Peyer's patch (tissue), 4 donors: ENCODE measurements around the gene SMC1B. TPM values are rescaled to one million over a fixed set of nuclear protein-coding genes. Genes with fewer than 3 reads are reported as not detected.
"Not testable (repeated sequence)": the region's sequence is repeated elsewhere in the genome, so short reads cannot be mapped to it uniquely, and the experiment has no call there.

Experiments used
- DNase-seq, 3 donors: peaks; one replicate each; pipeline ENCODE4 v3.0.0-alpha.2; 2017 to 2019
- H3K27ac ChIP-seq, 4 donors: fragments of 200-600 bp; sonication (generic); one replicate each; pipeline ENCODE4 v1.5.1; 2016 to 2019
- H3K27me3 ChIP-seq, 2 donors: fragments of 200-600 bp; sonication (generic); one replicate each; pipeline ENCODE4 v1.5.1; 2019
- H3K36me3 ChIP-seq, 3 donors: fragments of 200-600 bp; sonication (generic); one replicate each; pipeline ENCODE4 v1.5.1; 2016 to 2019
- H3K4me1 ChIP-seq, 4 donors: fragments of 200-600 bp; sonication (generic); one replicate each; pipeline ENCODE4 v1.5.1; 2016 to 2019
- H3K4me3 ChIP-seq, 4 donors: fragments of 200-600 bp; sonication (generic); 1 replicate in 3 of 4; 2 replicates in 1 of 4; pipeline ENCODE4 v1.5.1; 2016 to 2019; ENCODE audit warnings: mild to moderate bottlenecking in 1 of 4
- H3K9me3 ChIP-seq, 4 donors: fragments of 200-600 bp; sonication (generic); one replicate each; pipeline ENCODE4 v1.5.1; 2016 to 2019; ENCODE audit warnings: mild to moderate bottlenecking in 1 of 4
- CTCF ChIP-seq, 6 experiments: fragments of 450-650 bp in 4 of 6; fragments of 200-600 bp in 2 of 6; sonication (generic) in 1 of 6; IDR thresholded peaks; one replicate each; pipeline ENCODE4 v1.5.1; 2017 to 2019; ENCODE audit warnings: antibody characterized with exemption in 6 of 6, mild to moderate bottlenecking in 3 of 6, moderate library complexity in 1 of 6
- POLR2A ChIP-seq, 2 donors: fragments of 450-650 bp; IDR thresholded peaks; one replicate each; pipeline ENCODE4 v1.5.1; 2017; ENCODE audit warnings: antibody characterized with exemption in 2 of 2, mild to moderate bottlenecking in 2 of 2, moderate library complexity in 2 of 2
- total RNA-seq, 4 donors: library from RNA; depleted of rRNA; stranded (reverse); fragments of >200 nt; gene quantifications; one replicate each; pipeline ENCODE4 v1.1.0, GENCODE V29; 2016

The SMC1B gene
- total RNA-seq, 4 donors from 2014 or later = not detected

- TF ChIP-seq POLR2A (IDR thresholded peaks at IDR 0.05) (no peak), CTCF (IDR thresholded peaks at IDR 0.05) (no peak)
- no peaks in the 10 kb centered on the region for H3K27me3 ChIP-seq
- no peaks in the 10 kb centered on the region for H3K4me1 ChIP-seq
- DNase-seq = no peak
- no peak overlapping the region for H3K4me3 ChIP-seq
- H3K9me3 ChIP-seq = no peaks in the 10 kb centered on the region
- no peaks in the 10 kb centered on the region for H3K36me3 ChIP-seq
- H3K27ac ChIP-seq = peak overlapping the region in 1 of 4 donors; percentile 13
Observed at GRCh38 chr22:45448431-45448830, 35.0 kb upstream of the SMC1B start.

- not testable (repeated sequence) for H3K4me3 ChIP-seq, H3K27ac ChIP-seq, H3K4me1 ChIP-seq, H3K27me3 ChIP-seq, H3K36me3 ChIP-seq, DNase-seq, H3K9me3 ChIP-seq
Observed at GRCh38 chr22:45447596-45447995, 34.2 kb upstream of the SMC1B start.

GRCh38 chr22:45446216-45446615 lies 32.8 kb upstream of the SMC1B start:
- TF ChIP-seq POLR2A (IDR thresholded peaks at IDR 0.05) = no peak
- no peak for TF ChIP-seq CTCF (IDR thresholded peaks at IDR 0.05)
- Histone ChIP-seq H3K27me3 (no peaks in the 10 kb centered on the region), H3K4me1 (no peaks in the 10 kb centered on the region), H3K27ac (no peak overlapping the region), H3K9me3 (no peaks in the 10 kb centered on the region), H3K4me3 (no peak overlapping the region), H3K36me3 (no peaks in the 10 kb centered on the region)
- no peak for DNase-seq

- no peak for DNase-seq
- no peaks in the 10 kb centered on the region for H3K9me3 ChIP-seq
- H3K27me3 ChIP-seq = no peaks in the 10 kb centered on the region
- H3K27ac ChIP-seq = no peak overlapping the region
- TF ChIP-seq CTCF (IDR thresholded peaks at IDR 0.05) = no peak
- no peak for TF ChIP-seq POLR2A (IDR thresholded peaks at IDR 0.05)
- H3K4me3 ChIP-seq = no peak overlapping the region
- H3K36me3 ChIP-seq = no peaks in the 10 kb centered on the region
- H3K4me1 ChIP-seq = no peaks in the 10 kb centered on the region
Observed at GRCh38 chr22:45445031-45445710, 31.8 kb upstream of the SMC1B start.

GRCh38 chr22:45444168-45444567 lies 30.8 kb upstream of the SMC1B start:
- H3K27ac ChIP-seq = no peak overlapping the region
- H3K9me3 ChIP-seq = no peaks in the 10 kb centered on the region
- TF ChIP-seq CTCF (IDR thresholded peaks at IDR 0.05) = no peak
- TF ChIP-seq POLR2A (IDR thresholded peaks at IDR 0.05) = no peak
- H3K27me3 ChIP-seq = no peaks in the 10 kb centered on the region
- H3K4me1 ChIP-seq = no peaks in the 10 kb centered on the region
- H3K4me3 ChIP-seq = no peak overlapping the region
- DNase-seq = no peak
- no peaks in the 10 kb centered on the region for H3K36me3 ChIP-seq

- no peaks in the 10 kb centered on the region for H3K36me3 ChIP-seq
- no peak overlapping the region for H3K4me3 ChIP-seq
- H3K9me3 ChIP-seq = no peaks in the 10 kb centered on the region
- no peaks in the 10 kb centered on the region for H3K4me1 ChIP-seq
- no peak for DNase-seq
- no peak for TF ChIP-seq POLR2A (IDR thresholded peaks at IDR 0.05)
- TF ChIP-seq CTCF (IDR thresholded peaks at IDR 0.05) = no peak
- H3K27ac ChIP-seq = no peak overlapping the region
- H3K27me3 ChIP-seq = no peaks in the 10 kb centered on the region
Observed at GRCh38 chr22:45442116-45442515, 28.7 kb upstream of the SMC1B start.
